ENCODE results near the gene RHOG.

GRCh38 chr11:3799873-3800272 lies 40.9 kb downstream of the RHOG start:
- no peak for TF ChIP-seq POLR2A (IDR thresholded peaks at IDR 0.05)
- no peak for TF ChIP-seq CTCF (IDR thresholded peaks at IDR 0.05)

All from testis (tissue), 2 donors.